Central memory CD4-positive, alpha-beta T cell (primary cell): ENCODE data around the gene INPP4A.
"Not testable (repeated sequence)": the region's sequence is repeated elsewhere in the genome, so short reads cannot be mapped to it uniquely, and the experiment has no call there.

Experiments
- DNase-seq: peaks from one replicate; pipeline ENCODE4 v3.0.0; 2022

Gene INPP4A

GRCh38 chr2:98569197-98569793 lies 124.6 kb downstream of the INPP4A start:
- DNase-seq = peak; percentile 54

DNA sequence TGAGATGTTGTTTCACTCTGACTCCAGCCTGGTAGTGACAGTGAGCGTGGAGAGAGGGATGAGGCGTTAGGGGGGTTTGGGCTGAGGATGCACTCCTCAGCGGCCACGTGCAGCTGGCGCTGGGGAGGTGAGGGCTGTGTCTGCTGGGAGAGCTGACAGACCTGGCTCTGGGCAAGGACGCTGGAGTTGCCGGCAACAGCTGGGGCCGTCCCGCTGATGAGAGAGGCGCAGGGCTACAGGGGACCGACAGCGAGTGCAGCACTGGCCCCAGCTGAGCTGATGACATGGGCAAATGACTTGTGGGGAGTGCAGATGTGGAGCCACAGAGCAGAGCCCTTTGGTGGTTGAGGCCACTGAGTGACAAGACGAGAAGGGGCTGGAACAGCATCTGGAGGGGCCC lies 125.3 kb downstream of the INPP4A start:
- DNase-seq = no peak

- DNase-seq = no peak
Measured at GRCh38 chr2:98570356-98570755, 125.7 kb downstream of the INPP4A start.

- no peak for DNase-seq
Measured at GRCh38 chr2:98571121-98571701, 126.6 kb downstream of the INPP4A start.

- DNase-seq = no peak
Measured at GRCh38 chr2:98571796-98572195, 127.1 kb downstream of the INPP4A start.

DNA sequence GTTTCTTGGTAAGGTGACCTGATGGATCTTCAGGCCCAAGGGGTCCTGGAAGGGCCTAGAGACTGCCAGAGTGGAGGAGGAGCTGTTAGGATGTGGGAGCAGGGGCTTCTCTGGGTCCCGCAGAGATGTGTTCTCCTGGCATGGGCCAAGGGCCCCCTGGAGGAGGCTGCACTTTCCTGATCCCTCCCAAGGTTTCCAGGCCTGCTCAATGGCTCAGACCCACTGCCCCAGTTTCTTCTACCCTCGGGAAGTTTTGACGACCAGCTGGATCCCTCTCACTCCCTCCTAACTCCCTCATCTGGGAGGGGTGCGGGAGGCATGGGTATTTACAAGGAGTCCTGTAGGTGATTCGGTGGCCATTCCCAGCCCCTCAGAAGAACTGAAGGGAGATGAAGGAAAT lies 127.6 kb downstream of the INPP4A start:
- no peak for DNase-seq

DNA sequence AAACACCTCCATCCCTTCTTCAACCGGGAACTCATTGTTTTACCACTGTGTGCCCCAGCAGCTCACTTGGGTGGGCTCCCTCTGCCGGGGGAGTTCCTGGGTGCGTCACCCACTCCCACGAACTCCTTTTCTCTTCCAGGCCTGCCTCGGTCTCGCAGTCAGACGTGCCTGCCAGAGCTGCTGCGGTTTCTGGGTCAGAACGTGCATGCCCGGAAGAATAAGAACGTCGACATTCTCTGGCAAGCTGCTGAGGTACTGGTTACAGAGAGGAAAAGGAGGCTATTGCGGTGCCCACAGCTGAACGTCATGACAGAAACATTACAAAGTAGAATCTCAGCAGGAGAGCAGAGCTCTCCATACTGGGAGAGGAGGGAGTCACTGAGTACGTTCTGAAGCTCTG lies 128.0 kb downstream of the INPP4A start:
- DNase-seq = no peak

DNA sequence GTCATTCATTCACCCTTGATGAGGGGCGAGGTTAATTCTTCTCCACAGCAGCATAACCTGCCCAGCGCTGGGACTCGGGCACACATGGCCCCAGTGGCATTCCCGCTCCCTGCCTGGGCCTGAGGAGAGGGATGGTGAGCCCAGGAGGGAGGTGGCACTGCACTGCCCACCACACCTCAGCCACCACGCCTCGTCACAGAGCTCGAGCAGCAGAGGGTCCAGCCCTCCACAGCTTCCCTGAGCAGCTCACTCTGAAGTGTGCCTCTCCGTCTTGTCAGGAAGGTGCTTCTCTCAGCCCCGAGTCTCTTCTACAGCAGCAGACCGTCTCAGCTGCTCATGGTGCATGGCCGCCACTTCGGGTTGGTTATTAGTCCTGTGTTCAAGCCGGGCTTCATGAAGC lies 128.8 kb downstream of the INPP4A start:
- no peak for DNase-seq

GRCh38 chr2:98576666-98577312 lies 132.1 kb downstream of the INPP4A start:
- DNase-seq = no peak

GRCh38 chr2:98577313-98577712 lies 132.7 kb downstream of the INPP4A start:
- DNase-seq = no peak

DNA sequence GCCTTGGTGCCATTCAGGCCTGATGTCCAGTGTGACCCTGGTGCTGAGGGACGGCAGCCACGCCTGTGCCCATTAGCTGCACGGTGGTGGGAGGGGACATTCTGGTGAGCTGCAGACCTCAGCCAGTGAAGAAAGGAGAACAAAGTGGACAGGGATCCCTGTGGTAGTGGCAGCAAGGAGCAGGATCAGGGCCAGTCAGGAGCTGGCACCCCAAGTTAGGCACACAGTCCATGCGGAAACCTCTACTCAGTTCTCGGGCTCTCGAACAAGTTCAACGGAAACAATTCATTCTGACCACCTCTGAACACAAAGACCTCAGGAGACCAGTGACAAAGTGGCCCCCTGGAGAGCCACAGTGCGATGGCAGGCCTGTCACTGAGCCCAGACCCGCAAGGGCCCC lies 133.6 kb downstream of the INPP4A start:
- DNase-seq = no peak

DNA sequence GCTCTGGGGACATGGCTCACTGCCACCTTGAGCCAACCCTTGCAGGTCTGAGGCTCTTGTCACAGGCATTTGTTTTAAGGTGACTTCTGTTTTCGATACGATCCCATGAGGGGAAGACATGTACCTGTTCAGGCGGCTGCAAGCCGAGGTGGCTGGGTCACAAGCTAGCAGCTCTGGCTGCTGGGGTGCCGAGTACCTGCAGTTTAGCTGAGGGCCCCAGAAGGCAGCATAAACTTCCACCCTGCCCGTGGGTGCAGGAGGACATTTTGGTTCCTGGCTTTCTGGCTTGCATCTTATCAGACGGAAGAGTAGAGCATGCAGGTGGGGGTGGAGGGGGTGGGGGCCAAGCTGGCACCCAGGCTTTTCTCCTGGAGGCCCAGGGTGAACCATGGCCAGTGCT lies 135.3 kb downstream of the INPP4A start:
- no peak for DNase-seq

- DNase-seq = no peak
Measured at GRCh38 chr2:98580656-98581284, 136.1 kb downstream of the INPP4A start.

DNA sequence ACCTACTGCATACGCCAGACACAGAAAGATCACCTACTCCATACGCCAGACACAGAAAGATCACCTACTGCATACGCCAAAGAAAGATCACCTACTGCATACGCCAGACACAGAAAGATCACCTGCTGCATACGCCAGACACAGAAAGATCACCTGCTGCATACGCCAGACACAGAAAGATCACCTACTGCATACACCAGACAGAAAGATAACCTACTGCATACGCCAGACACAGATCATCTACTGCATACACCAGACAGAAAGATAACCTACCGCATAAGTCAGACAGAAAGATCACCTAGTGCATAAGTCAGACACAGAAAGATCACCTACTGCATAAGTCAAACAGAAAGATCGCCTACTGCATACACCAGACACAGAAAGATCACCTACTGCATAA lies 137.9 kb downstream of the INPP4A start:
- DNase-seq = no peak

DNA sequence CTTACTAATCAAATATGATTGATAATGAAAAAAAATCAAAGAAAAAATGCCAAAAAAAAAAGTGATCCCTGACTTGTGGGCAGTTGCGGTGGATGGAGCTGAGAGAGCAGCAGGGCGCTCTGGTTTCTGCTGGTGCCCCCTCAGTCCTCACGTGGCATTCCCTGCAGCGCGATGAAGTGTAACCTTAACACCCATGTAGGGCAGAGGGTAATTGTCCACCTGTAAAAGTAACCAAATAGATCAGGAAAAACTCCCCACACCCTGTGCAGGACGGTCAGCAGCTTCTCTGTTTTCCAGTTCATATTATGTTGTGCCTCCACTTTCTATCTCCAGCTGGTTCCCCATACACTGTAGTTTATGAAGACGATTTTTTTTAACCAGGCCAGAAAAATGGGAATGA lies 138.6 kb downstream of the INPP4A start:
- no peak for DNase-seq

DNA sequence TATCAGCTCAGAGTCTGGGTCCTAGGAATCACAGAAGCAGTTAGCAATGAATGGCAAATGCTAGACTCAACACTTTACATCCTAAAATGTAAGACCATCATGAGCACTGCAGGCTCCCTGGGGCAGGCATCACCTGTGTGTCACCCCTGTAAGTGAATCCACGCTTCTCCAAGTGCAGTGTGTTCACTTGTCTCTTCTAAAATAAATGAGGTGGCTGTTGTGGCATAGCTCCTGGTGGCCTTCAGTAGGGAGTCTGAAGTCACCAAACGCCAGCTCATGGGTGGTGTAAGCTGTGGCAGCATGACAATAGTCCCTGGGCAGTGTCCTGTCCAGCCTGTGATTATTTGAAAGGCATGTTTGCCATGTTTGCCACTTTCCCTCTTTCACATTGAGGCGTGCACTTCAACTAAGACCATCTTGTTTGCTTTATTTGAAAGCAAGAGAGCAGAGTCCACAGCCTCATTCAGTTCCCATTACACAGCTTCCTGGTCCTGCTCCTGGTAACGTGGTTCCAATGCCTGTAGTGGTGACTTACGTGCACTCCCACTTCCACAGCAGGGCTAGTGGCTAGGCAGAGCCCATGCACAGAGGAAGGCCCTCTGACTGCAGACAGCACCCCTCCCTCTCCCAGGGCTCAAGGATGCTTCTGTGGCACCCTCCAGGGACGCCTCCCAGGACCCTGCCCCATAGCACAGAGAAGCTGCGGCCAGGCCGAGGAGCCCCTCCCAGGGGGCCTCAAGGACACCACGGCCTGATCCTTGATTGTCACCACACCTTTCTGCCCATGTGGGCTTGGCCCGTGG lies 139.4 kb downstream of the INPP4A start:
- no peak for DNase-seq

DNA sequence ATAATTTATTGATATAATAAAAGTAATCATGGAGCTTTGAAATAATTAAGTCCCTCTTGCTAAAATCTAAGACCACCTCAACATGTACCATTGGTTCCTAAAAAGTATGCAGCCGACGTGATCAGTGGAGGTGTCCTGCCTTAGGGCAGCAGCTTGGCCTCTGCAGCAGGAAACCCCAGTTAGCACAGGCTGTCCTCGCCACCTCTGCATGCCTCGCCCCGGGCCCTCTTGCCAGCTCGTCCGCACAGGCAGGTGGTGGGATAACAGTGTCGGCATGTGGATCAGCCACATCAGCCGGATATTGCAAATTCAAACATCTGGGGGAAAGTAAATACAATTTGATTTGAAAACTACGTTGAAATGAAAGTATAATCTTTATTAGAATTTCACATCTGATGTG lies 140.7 kb downstream of the INPP4A start:
- DNase-seq = no peak

DNA sequence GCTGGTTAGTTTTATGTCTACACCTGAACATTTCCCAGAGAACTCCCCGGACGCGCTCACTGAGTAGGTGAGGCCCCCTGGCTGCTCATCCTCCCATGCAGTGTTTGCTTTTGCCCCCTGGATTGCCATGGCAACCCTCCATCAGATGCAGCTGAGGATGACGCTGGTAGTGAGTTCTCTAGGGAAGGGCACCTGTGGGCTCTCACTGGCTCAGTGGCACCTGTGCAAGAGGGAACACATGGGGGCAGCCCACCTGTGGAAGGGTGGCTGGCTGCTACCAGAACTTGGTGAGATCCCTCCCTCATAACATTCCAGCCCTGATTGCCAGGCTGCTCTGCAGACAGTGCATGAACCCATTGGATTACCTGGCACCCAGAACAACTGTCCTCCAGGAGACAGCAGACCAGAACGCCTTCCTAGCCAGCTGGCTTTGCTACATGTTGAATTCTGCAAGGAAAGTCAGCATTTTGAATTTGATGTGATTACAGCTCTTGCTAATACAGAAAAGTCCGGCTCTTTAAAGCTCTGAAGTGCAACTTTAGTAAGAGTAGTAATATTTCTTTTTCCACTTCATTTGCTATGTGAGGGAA lies 142.0 kb downstream of the INPP4A start:
- DNase-seq = no peak

GRCh38 chr2:98588880-98589431 lies 144.3 kb downstream of the INPP4A start:
- DNase-seq = no peak

GRCh38 chr2:98589489-98589888 lies 144.8 kb downstream of the INPP4A start:
- DNase-seq = no peak

GRCh38 chr2:98592565-98592964 lies 147.9 kb downstream of the INPP4A start:
- DNase-seq = no peak

- DNase-seq = not testable (repeated sequence)
Measured at GRCh38 chr2:98594665-98595064, 150.0 kb downstream of the INPP4A start.
